Common myeloid progenitor, CD34-positive (primary cell): ENCODE data around the gene BCAS1.

ENCODE experiments used
- CTCF ChIA-PET: fragments of 350-600 bp; sonication (Branson Sonifier 250); formaldehyde crosslinking; loops from one replicate; lab custom pipeline; 2021; ENCODE audit warnings: antibody characterized with exemption; lab: Charles Lee
- POLR2A ChIA-PET: fragments of 350-600 bp; sonication (Branson Sonifier 250); formaldehyde crosslinking; loops from one replicate; lab custom pipeline; 2021; ENCODE audit warnings: antibody characterized with exemption; lab: Charles Lee
- DNase-seq, 3 donors: peaks; one replicate each; pipeline versions ENCODE4 v3.0.0 to v3.0.0-alpha.2; 2013
- H3K27ac ChIP-seq, 2 experiments: 1 replicate in 1 of 2; 2 replicates in 1 of 2; pipeline ENCODE4 v1.7.0; 2013; ENCODE audit warnings: inconsistent platforms in 2 of 2, low read length in 2 of 2, mild to moderate bottlenecking in 2 of 2, low read depth in 1 of 2, moderate library complexity in 1 of 2; ENCODE audit not compliant: severe bottlenecking in 2 of 2, insufficient read depth in 1 of 2, poor library complexity in 1 of 2
- H3K27me3 ChIP-seq, 5 experiments: replicated peaks in 2 of 5; 1 replicate in 3 of 5; 2 replicates in 2 of 5; pipeline versions ENCODE4 v1.6.1 to v1.7.0; 2013; ENCODE audit warnings: low read length in 4 of 5, mild to moderate bottlenecking in 2 of 5, moderate library complexity in 2 of 5, inconsistent platforms in 1 of 5; ENCODE audit not compliant: insufficient read depth in 5 of 5, control insufficient read depth in 4 of 5
- H3K36me3 ChIP-seq, 4 experiments: 1 replicate in 2 of 4; 2 replicates in 2 of 4; pipeline versions ENCODE4 v1.6.1 to v1.7.0; 2013; ENCODE audit warnings: low read length in 3 of 4, control low read depth in 1 of 4, mild to moderate bottlenecking in 1 of 4; ENCODE audit not compliant: control insufficient read depth in 4 of 4, insufficient read depth in 4 of 4
- H3K4me1 ChIP-seq, 4 experiments: 1 replicate in 3 of 4; 2 replicates in 1 of 4; pipeline versions ENCODE4 v1.6.1 to v1.7.1; 2013; ENCODE audit warnings: low read length in 3 of 4, mild to moderate bottlenecking in 3 of 4, control low read depth in 1 of 4, inconsistent platforms in 1 of 4, moderate library complexity in 1 of 4; ENCODE audit not compliant: control insufficient read depth in 4 of 4, insufficient read depth in 4 of 4; ENCODE audit errors: control extremely low read depth in 1 of 4
- H3K4me3 ChIP-seq, 7 experiments: 1 replicate in 4 of 7; 2 replicates in 3 of 7; pipeline versions ENCODE4 v1.5.1 to v1.7.0; 2013; ENCODE audit warnings: mild to moderate bottlenecking in 7 of 7, low read length in 6 of 7, moderate library complexity in 6 of 7, inconsistent platforms in 2 of 7, low read depth in 2 of 7, control low read depth in 1 of 7; ENCODE audit not compliant: insufficient read depth in 4 of 7, control insufficient read depth in 1 of 7; ENCODE audit errors: extremely low read depth in 1 of 7
- H3K9me3 ChIP-seq, 5 experiments: 1 replicate in 4 of 5; 2 replicates in 1 of 5; pipeline versions ENCODE4 v1.6.1 to v1.7.1; 2013; ENCODE audit warnings: low read length in 4 of 5, mild to moderate bottlenecking in 2 of 5, inconsistent platforms in 1 of 5, low read depth in 1 of 5, moderate library complexity in 1 of 5; ENCODE audit not compliant: control insufficient read depth in 4 of 5, insufficient read depth in 2 of 5; ENCODE audit errors: control extremely low read depth in 1 of 5
- WGBS: methylation state at CpG from one replicate; pipeline ENCODE4 v1.1.5; 2013; ENCODE audit not compliant: insufficient coverage; 5-methylcytosine and 5-hydroxymethylcytosine counted together

BCAS1 gene

DNA sequence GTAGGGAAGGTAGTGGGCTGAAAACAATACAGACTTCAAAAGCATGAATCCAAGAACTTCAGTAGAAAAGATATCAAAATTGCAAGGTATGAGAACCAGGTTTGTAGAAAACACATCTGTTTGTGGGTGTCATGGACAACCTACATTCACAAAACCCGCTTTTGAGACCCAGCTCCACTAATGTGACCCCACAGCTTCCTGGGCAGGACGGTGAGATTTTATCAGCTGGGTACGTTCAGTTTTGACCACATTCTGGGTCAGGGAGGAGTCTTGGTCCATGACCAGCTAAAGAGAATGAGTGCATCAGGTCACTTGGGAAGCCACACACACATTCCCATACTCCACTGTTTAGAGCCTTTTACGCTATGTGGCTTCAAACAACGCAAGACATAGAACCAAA, 77.1 kb downstream of the BCAS1 start:
- ChIA-PET CTCF (no interaction called here), POLR2A (no interaction called here)
- WGBS: 88% methylated on average over 2 of the region's 5 CpGs
- peaks cover 0 to 4% (median 0%) of the 10 kb centered on the region in 5 experiments for H3K27me3 ChIP-seq
- no peak for DNase-seq
- H3K4me3 ChIP-seq: no peak overlapping the region
- no peak overlapping the region for H3K27ac ChIP-seq
- H3K36me3 ChIP-seq: no peaks in the 10 kb centered on the region
- H3K9me3 ChIP-seq: no peaks in the 10 kb centered on the region
- no peaks in the 10 kb centered on the region for H3K4me1 ChIP-seq

DNA sequence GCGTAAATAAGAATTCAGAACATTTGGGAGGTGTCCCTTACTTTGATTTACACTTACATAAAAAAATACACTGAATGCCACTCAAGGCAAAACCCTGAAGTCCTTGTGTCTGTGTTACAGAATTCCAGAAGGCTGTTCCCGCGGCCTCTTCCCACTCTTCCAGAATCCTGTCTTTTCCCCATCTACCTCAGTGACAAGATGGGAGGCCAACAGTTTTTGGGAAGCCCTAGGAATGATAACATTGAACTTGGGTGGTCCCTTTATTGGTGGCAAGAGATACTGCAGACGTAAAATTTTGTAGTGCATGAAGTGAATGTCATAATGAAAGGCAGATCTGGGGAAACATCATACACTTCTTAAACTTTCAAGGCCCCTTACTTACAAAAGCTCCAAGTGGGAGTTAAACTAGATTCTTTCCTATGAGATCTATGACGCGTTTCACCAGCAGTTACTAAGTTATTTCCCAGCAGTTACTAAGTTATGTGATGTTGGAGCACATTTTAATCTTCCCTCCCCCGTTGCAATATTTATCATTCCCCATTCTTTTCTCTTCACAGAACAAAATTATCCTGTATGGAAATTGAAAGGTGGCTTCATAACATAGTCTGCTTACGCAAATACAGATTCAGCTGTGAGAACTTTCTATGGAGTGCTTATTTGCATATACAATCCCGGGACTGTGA, 79.5 kb downstream of the BCAS1 start:
- Histone ChIP-seq H3K36me3 (no peaks in the 10 kb centered on the region), H3K4me1 (no peaks in the 10 kb centered on the region), H3K4me3 (no peak overlapping the region), H3K27ac (no peak overlapping the region), H3K9me3 (no peaks in the 10 kb centered on the region), H3K27me3 (peaks cover 0 to 2% (median 0%) of the 10 kb centered on the region in 5 experiments)
- no peak for DNase-seq
- POLR2A ChIA-PET: no interaction called here
- CTCF ChIA-PET: interaction anchor here (1.7 kb wide), 1 partner anchor 11 kb away, joined by 5 read pairs; no protein-coding TSS in a partner anchor
- no CpG with 5 or more reads among the region's 9 CpGs for WGBS

DNA sequence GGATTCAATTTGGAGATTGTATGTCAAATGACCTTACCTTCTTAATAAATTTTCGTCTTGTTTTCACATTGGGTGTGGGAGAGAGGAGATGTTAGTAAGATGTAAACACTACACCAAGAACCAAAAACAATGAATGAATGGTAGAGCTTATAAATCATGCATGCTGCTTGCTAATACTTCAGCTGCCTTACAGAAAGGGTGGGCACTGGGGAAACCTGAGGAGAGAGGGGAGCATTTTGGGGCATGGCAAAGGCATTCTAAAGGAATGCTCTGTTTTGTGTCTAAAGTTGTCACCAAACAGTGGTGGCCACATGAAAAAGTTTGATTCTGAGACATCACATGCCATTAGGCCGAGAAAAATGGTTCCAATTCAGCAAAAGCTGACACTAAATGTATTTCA, 80.4 kb downstream of the BCAS1 start:
- 100% methylated on average over 1 of the region's 2 CpGs for WGBS

DNA sequence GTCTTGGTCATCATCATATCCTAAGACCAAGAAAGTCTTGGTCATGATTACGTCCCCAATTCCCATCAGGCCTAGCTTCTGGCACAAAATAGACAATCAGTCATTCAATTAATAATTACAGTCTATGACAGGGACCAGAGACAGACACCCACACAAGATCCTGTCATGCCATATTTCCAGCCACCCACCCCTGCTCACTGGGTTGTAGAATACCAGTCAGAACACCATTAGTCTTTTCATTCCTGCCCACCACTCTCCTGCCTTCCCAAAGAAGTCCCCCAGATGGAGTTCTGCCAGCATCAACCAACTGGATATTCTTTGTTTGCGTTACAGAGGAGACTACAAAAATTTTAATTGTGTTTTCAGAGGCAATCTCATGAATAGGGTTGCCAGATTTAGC, 81.0 kb downstream of the BCAS1 start:
- DNase-seq: no peak
- Histone ChIP-seq H3K9me3 (no peaks in the 10 kb centered on the region), H3K27me3 (peaks cover 0 to 2% (median 0%) of the 10 kb centered on the region in 5 experiments), H3K4me3 (no peak overlapping the region), H3K4me1 (no peaks in the 10 kb centered on the region), H3K27ac (no peak overlapping the region), H3K36me3 (no peaks in the 10 kb centered on the region)
- CTCF ChIA-PET: no interaction called here
- WGBS: 100% methylated on average over 1 of the region's 2 CpGs
- POLR2A ChIA-PET: no interaction called here

More for the DNA sequence above, 80.4 kb downstream of the BCAS1 start:
- H3K27me3 ChIP-seq: peaks cover 0 to 2% (median 0%) of the 10 kb centered on the region in 5 experiments
- no peak overlapping the region for H3K4me3 ChIP-seq
- H3K36me3 ChIP-seq: no peaks in the 10 kb centered on the region
- POLR2A ChIA-PET: no interaction called here
- CTCF ChIA-PET: no interaction called here
- H3K4me1 ChIP-seq: no peaks in the 10 kb centered on the region
- no peak overlapping the region for H3K27ac ChIP-seq
- DNase-seq: no peak
- no peaks in the 10 kb centered on the region for H3K9me3 ChIP-seq

DNA sequence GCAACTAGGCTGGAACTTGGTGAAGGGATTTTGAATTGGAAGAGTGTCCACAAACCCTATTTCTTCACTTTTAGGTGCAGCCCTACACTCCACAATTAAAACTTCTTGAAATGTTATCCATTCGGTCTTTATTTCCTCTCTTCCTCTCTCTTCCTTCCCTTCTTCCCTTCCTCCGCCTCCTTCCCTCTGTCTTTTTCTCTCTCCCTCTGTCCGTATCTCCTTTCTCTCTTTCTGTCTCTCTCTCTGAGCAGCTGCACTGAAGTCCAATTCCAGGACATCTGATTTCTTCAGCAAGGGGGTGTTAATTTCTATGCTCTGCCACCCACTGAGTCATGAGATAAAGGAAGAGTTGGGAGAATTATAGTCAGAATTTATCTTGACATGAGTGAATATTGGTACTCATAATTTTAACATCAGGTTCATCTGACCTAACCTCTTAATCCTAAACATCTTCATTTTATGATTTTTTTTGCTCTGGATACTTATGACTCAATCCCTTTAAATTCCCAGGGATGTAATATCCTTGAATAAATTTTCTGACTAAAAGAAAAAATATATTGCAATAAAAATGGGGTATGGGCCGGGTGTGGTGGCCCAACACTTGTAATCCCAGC, 84.2 kb downstream of the BCAS1 start:
- no peak overlapping the region for H3K27ac ChIP-seq
- H3K4me3 ChIP-seq: no peak overlapping the region
- H3K9me3 ChIP-seq: no peaks in the 10 kb centered on the region
- ChIA-PET CTCF (no interaction called here), POLR2A (no interaction called here)
- H3K36me3 ChIP-seq: no peaks in the 10 kb centered on the region
- H3K27me3 ChIP-seq: no peaks in the 10 kb centered on the region
- no peaks in the 10 kb centered on the region for H3K4me1 ChIP-seq
- DNase-seq: no peak
- WGBS: 89% methylated on average over 3 of the region's 4 CpGs

DNA sequence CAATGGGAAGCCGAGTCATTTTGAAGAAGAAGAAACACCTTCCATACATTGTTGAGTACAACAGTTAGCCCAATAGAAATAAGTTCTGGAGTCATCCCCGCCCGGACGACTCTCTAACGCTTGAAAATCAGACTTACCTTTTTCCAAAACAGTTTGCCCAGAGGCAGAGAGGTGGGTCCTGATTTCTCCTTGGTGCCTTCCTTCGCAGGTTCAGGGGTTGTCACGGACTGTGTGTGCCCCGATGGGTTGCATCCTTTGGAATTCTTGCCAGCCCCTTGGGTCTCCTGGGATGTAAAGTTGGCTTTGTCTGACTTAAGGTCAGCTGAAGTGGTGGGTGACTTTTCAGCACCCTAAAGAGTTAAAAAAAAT, 85.3 kb downstream of the BCAS1 start:
- DNase-seq: no peak
- ChIA-PET CTCF (no interaction called here), POLR2A (no interaction called here)
- Histone ChIP-seq H3K4me3 (no peak overlapping the region), H3K27me3 (no peaks in the 10 kb centered on the region), H3K4me1 (no peaks in the 10 kb centered on the region), H3K36me3 (no peaks in the 10 kb centered on the region), H3K9me3 (no peaks in the 10 kb centered on the region), H3K27ac (no peak overlapping the region)
- WGBS: 94% methylated on average over 8 of the region's 8 CpGs

DNA sequence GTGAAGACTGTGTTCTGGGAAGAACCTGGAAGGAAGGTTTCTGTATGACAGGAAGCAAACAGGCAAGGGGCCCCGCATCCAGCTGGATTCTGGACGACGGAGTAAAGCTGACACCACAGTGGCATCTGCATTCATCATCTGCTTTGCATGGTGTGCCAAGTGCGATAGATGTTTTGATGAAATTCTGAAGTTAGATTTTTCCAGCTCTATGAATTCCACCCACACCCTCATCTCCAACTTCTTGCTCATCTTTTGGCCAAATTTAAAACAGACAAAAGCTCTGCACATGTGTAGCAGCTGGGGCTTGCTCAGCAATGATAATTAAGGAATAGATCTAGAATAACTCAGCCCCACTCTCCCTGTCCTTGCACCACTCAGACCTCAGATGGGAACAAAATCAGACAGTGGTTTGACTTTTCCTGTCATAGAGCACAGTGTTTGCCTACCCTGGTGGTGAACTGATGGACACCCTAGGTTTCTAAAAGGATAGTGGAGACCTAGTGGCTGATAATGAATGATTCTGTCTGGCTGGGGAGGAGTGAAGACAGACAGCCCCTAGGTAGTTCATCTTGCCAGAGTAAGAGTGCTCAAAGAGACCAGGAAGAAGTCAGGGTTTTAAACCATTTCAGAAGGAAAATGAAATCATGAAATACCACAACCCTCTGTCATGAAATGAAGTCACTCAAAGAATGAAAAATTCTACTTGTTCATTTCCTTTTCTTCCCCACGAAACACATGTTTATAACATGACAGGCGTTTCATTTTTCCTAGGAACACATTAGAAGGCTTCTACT, 85.8 kb downstream of the BCAS1 start:
- H3K4me3 ChIP-seq: no peak overlapping the region
- POLR2A ChIA-PET: no interaction called here
- H3K27ac ChIP-seq: no peak overlapping the region
- DNase-seq: no peak
- H3K4me1 ChIP-seq: no peaks in the 10 kb centered on the region
- no peaks in the 10 kb centered on the region for H3K9me3 ChIP-seq
- CTCF ChIA-PET: no interaction called here
- WGBS: 33% methylated on average over 3 of the region's 6 CpGs
- no peaks in the 10 kb centered on the region for H3K27me3 ChIP-seq
- H3K36me3 ChIP-seq: no peaks in the 10 kb centered on the region
